Fibroblast of lung (primary cell): ENCODE results near the gene HOXC9. TPM values are rescaled to one million over a fixed set of nuclear protein-coding genes. Genes with fewer than 3 reads are reported as not detected.
A peak's percentile ranks its signal among the peaks of the same experiment; 100 is the strongest.

ENCODE experiments used
- DNase-seq, 2 donors: peaks; one replicate each; pipeline versions ENCODE4 v3.0.0 to v3.0.0-alpha.2; 2010; ENCODE audit warnings: low read depth in 2 of 2
- H2AFZ ChIP-seq: 2 replicates; pipeline ENCODE4 v1.5.1; 2012; ENCODE audit warnings: low read length, control low read depth, inconsistent platforms
- H3K27ac ChIP-seq: 2 replicates; pipeline ENCODE4 v1.5.1; 2011; ENCODE audit warnings: low read length, control low read depth; ENCODE audit not compliant: insufficient read depth
- H3K27me3 ChIP-seq: 2 replicates; pipeline ENCODE4 v1.5.1; 2011; ENCODE audit warnings: mild to moderate bottlenecking, low read length; ENCODE audit not compliant: control insufficient read depth, insufficient read depth
- H3K36me3 ChIP-seq: 2 replicates; pipeline ENCODE4 v1.5.1; 2011; ENCODE audit warnings: low read length; ENCODE audit not compliant: control insufficient read depth, insufficient read depth
- H3K4me1 ChIP-seq: 2 replicates; pipeline ENCODE4 v1.5.1; 2011; ENCODE audit warnings: low read length; ENCODE audit not compliant: control insufficient read depth, insufficient read depth; ENCODE audit errors: extremely low read depth
- H3K4me2 ChIP-seq: 2 replicates; pipeline ENCODE4 v1.5.1; 2011; ENCODE audit warnings: low read length, control low read depth; ENCODE audit not compliant: insufficient read depth; ENCODE audit errors: extremely low read depth
- H3K4me3 ChIP-seq, 4 experiments: fragments of 200-600 bp in 1 of 4; sonication (generic) in 1 of 4; replicated peaks in 1 of 4; 2 replicates each; pipeline ENCODE4 v1.5.1; 2011 to 2016; ENCODE audit warnings: low read length in 4 of 4, low read depth in 3 of 4, mild to moderate bottlenecking in 3 of 4, control low read depth in 2 of 4, inconsistent platforms in 1 of 4, mixed read lengths in 1 of 4; ENCODE audit not compliant: insufficient read depth in 1 of 4; ENCODE audit errors: control extremely low read depth in 1 of 4
- H3K79me2 ChIP-seq: 2 replicates; pipeline ENCODE4 v1.5.1; 2012; ENCODE audit warnings: mild to moderate bottlenecking, low read length, inconsistent platforms; ENCODE audit not compliant: control insufficient read depth, insufficient read depth
- H3K9ac ChIP-seq: 2 replicates; pipeline ENCODE4 v1.5.1; 2011; ENCODE audit warnings: mild to moderate bottlenecking, low read length, control low read depth; ENCODE audit not compliant: insufficient read depth
- H3K9me3 ChIP-seq: 2 replicates; pipeline ENCODE4 v1.5.1; 2012; ENCODE audit warnings: low read depth, low read length; ENCODE audit not compliant: control insufficient read depth, insufficient read depth
- H4K20me1 ChIP-seq: 2 replicates; pipeline ENCODE4 v1.5.1; 2011; ENCODE audit warnings: low read length; ENCODE audit not compliant: control insufficient read depth, insufficient read depth; ENCODE audit errors: extremely low read depth
- CTCF ChIP-seq, 2 donors: IDR thresholded peaks in 1 of 2; conservative IDR thresholded peaks in 1 of 2; 1 replicate in 1 of 2; 2 replicates in 1 of 2; pipeline ENCODE4 v1.5.1; 2011 to 2012; ENCODE audit warnings: low read length in 2 of 2, control low read depth in 1 of 2, inconsistent platforms in 1 of 2, low read depth in 1 of 2, mild to moderate bottlenecking in 1 of 2
- EZH2 ChIP-seq: IDR thresholded peaks from 2 replicates; pipeline ENCODE4 v1.5.1; 2012; ENCODE audit warnings: low read length, control low read depth, mild to moderate bottlenecking; ENCODE audit errors: missing control alignments
- polyA plus RNA-seq, 2 donors: library from polyadenylated mRNA; depleted of rRNA in 1 of 2; stranded (reverse) in 1 of 2; unstranded in 1 of 2; fragments of >200 nt; gene quantifications; 2 replicates each; pipeline ENCODE4 v1.2.1, GENCODE V29; 2011 to 2012; ENCODE audit warnings: missing spikeins in 1 of 2
- total RNA-seq: library from RNA; depleted of rRNA; stranded (reverse); fragments of >200 nt; gene quantifications from 2 replicates; pipeline ENCODE4 v1.2.1, GENCODE V29; 2014

Gene HOXC9
- total and polyA plus RNA-seq, 2 donors (not counting 1 experiment from before 2014, with no cell fraction given): 0.24 TPM; not detected in 1

GRCh38 chr12:53969588-53970259, 30.2 kb upstream of the HOXC9 start:
- no peaks in the 10 kb centered on the region for H3K9me3 ChIP-seq
- H3K36me3 ChIP-seq: no peaks in the 10 kb centered on the region
- no peak overlapping the region for H3K4me2 ChIP-seq
- H3K4me1 ChIP-seq: no peaks in the 10 kb centered on the region
- H2AFZ ChIP-seq: no peak overlapping the region
- no peak for DNase-seq
- no peak overlapping the region for H3K27ac ChIP-seq
- no peaks in the 10 kb centered on the region for H3K79me2 ChIP-seq
- H3K4me3 ChIP-seq: no peak overlapping the region
- peaks cover 94% of the 10 kb centered on the region for H3K27me3 ChIP-seq
- no peak for TF ChIP-seq CTCF (conservative IDR thresholded peaks at IDR 0.05 in 1 of 2, IDR thresholded peaks at IDR 0.05 in 1 of 2; ENCODE audit: low read depth in 1 of 2, low read length in 2 of 2)
- TF ChIP-seq EZH2: peak; percentile 28
- H4K20me1 ChIP-seq: no peaks in the 10 kb centered on the region
- H3K9ac ChIP-seq: no peak overlapping the region

GRCh38 chr12:53970451-53970850, 29.5 kb upstream of the HOXC9 start:
- Histone ChIP-seq H3K27ac (no peak overlapping the region), H3K4me3 (no peak overlapping the region), H3K27me3 (peaks cover 90% of the 10 kb centered on the region), H3K79me2 (no peaks in the 10 kb centered on the region), H3K4me2 (no peak overlapping the region), H3K9me3 (no peaks in the 10 kb centered on the region), H2AFZ (no peak overlapping the region), H3K36me3 (no peaks in the 10 kb centered on the region), H3K4me1 (no peaks in the 10 kb centered on the region), H3K9ac (no peak overlapping the region), H4K20me1 (no peaks in the 10 kb centered on the region)
- TF ChIP-seq EZH2 (no peak), CTCF (conservative IDR thresholded peaks at IDR 0.05 in 1 of 2, IDR thresholded peaks at IDR 0.05 in 1 of 2; ENCODE audit: low read depth in 1 of 2, low read length in 2 of 2) (no peak)
- no peak for DNase-seq

- Histone ChIP-seq H4K20me1 (no peaks in the 10 kb centered on the region), H2AFZ (no peak overlapping the region), H3K27me3 (peaks cover 90% of the 10 kb centered on the region), H3K79me2 (no peaks in the 10 kb centered on the region), H3K4me3 (no peak overlapping the region), H3K27ac (no peak overlapping the region), H3K9ac (no peak overlapping the region), H3K36me3 (no peaks in the 10 kb centered on the region), H3K4me2 (no peak overlapping the region), H3K4me1 (no peaks in the 10 kb centered on the region), H3K9me3 (no peaks in the 10 kb centered on the region)
- no peak for DNase-seq
- no peak for TF ChIP-seq CTCF (conservative IDR thresholded peaks at IDR 0.05 in 1 of 2, IDR thresholded peaks at IDR 0.05 in 1 of 2; ENCODE audit: low read depth in 1 of 2, low read length in 2 of 2)
Observed at GRCh38 chr12:53971129-53971528, 28.8 kb upstream of the HOXC9 start.
